ENCODE data around the gene USP12. TPM values are rescaled to one million over a fixed set of nuclear protein-coding genes. Genes with fewer than 3 reads are reported as not detected.
"Not testable (repeated sequence)": the region's sequence is repeated elsewhere in the genome, so short reads cannot be mapped to it uniquely, and the experiment has no call there.

Gene USP12
- polyA plus RNA-seq, 1 experiment, result 4.4 TPM

DNA sequence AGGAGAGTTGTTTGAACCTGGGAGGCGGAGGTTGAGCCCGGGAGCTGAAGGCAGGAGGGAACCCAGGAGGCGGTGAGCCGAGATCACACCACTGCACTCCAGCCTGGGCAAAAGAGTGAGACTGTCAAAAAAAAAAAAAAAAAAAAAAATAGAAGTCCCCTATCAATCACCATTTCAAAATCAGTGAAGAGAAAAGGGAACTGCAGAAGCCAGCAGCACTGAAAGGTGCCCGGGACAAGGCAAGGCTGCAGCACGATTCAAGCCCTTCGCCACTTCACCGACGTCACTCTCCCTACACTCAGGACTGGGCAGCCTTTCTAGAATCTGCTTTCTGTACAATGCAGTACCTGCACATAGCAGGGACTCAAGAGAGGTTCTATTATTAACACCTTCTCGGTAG lies 21.9 kb upstream of the USP12 start:
- DNase-seq (ENCODE audit: low read depth), result no peak
- POLR2A ChIA-PET, result no interaction called here
- no peaks in the 10 kb centered on the region for H3K36me3 ChIP-seq (ENCODE audit: control insufficient read depth, insufficient read depth, low read length)
- CTCF ChIA-PET, result no interaction called here
- no peak overlapping the region for H3K4me3 ChIP-seq (ENCODE audit: low read depth, low read length)
- no peaks in the 10 kb centered on the region for H3K27me3 ChIP-seq (ENCODE audit: control insufficient read depth, insufficient read depth, low read length)
- TF ChIP-seq, protein P1, sequence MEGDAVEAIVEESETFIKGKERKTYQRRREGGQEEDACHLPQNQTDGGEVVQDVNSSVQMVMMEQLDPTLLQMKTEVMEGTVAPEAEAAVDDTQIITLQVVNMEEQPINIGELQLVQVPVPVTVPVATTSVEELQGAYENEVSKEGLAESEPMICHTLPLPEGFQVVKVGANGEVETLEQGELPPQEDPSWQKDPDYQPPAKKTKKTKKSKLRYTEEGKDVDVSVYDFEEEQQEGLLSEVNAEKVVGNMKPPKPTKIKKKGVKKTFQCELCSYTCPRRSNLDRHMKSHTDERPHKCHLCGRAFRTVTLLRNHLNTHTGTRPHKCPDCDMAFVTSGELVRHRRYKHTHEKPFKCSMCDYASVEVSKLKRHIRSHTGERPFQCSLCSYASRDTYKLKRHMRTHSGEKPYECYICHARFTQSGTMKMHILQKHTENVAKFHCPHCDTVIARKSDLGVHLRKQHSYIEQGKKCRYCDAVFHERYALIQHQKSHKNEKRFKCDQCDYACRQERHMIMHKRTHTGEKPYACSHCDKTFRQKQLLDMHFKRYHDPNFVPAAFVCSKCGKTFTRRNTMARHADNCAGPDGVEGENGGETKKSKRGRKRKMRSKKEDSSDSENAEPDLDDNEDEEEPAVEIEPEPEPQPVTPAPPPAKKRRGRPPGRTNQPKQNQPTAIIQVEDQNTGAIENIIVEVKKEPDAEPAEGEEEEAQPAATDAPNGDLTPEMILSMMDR (IDR thresholded peaks at IDR 0.05; ENCODE audit: insufficient read depth, low read depth, low read length), result no peak

DNA sequence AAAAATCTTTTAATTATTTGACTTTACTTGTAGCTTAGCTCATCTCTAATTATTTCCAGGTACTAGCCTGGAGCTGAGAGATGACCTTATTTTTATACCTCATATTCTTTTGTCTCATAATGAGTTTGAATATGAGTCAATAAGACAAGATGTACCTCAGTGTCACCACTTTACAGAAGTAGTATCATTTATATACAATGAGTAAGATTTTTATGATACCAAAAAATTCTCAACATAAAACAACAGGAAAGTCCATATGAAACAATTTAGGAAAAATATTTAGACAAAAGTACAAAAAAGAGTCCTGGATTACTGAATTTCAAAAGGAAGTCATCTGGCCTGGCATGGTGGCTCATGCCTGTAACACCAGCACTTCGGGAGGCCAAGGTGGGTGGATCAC lies 21.4 kb upstream of the USP12 start:
- DNase-seq (ENCODE audit: low read depth), result no peak
- TF ChIP-seq, protein P1 (IDR thresholded peaks at IDR 0.05; ENCODE audit: insufficient read depth, low read depth, low read length), result no peak
- CTCF ChIA-PET, result no interaction called here
- POLR2A ChIA-PET, result no interaction called here
- Histone ChIP-seq H3K4me3 (ENCODE audit: low read depth, low read length) (no peak overlapping the region), H3K27me3 (ENCODE audit: control insufficient read depth, insufficient read depth, low read length) (no peaks in the 10 kb centered on the region), H3K36me3 (ENCODE audit: control insufficient read depth, insufficient read depth, low read length) (no peaks in the 10 kb centered on the region)

DNA sequence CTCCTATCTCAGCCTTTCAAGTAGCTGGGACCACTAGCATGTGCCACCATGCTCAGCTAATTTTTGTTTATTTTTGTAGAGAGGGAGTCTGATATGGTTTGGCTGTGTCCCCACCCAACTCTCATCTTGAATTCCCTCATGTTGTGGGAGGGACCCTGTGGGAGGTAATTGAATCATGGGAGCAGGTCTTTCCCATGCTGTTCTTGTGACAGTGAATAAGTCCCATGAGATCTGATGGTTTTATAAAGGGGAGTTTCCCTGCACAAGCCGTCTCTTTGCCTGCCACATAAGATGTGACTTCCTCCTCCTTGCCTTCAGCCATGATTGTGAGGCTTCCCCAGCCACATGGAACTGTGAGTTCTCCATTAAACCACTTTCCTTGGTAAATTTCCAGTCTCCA lies 20.8 kb upstream of the USP12 start:
- H3K27me3 ChIP-seq (ENCODE audit: control insufficient read depth, insufficient read depth, low read length); POLR2A ChIA-PET; DNase-seq (ENCODE audit: low read depth); CTCF ChIA-PET; H3K4me3 ChIP-seq (ENCODE audit: low read depth, low read length); H3K36me3 ChIP-seq (ENCODE audit: control insufficient read depth, insufficient read depth, low read length): not testable (repeated sequence)

DNA sequence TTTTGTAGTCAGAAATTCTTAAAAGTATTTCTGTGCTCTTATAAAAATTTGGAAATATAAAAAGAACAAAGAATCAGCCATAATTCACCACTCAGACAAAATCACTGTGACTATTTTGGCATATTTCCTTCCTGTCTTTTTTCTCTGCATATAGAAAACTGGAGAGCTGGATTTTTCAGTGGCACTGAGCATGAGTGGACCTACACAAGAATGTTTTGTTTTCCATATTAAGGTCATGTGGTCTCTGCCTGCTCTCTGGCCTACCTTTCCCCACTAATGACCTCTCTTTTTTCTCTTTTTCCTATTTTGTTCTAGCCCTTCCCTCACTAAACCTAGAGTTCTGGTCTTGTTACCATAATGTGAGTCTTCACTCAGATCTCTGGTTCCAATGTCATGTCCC lies 17.6 kb upstream of the USP12 start:
- POLR2A ChIA-PET, result no interaction called here
- TF ChIP-seq, protein P1 (IDR thresholded peaks at IDR 0.05; ENCODE audit: insufficient read depth, low read depth, low read length), result no peak
- CTCF ChIA-PET, result no interaction called here
- no peak for DNase-seq (ENCODE audit: low read depth)
- H3K4me3 ChIP-seq (ENCODE audit: low read depth, low read length), result no peak overlapping the region
- no peaks in the 10 kb centered on the region for H3K27me3 ChIP-seq (ENCODE audit: control insufficient read depth, insufficient read depth, low read length)
- no peaks in the 10 kb centered on the region for H3K36me3 ChIP-seq (ENCODE audit: control insufficient read depth, insufficient read depth, low read length)

DNA sequence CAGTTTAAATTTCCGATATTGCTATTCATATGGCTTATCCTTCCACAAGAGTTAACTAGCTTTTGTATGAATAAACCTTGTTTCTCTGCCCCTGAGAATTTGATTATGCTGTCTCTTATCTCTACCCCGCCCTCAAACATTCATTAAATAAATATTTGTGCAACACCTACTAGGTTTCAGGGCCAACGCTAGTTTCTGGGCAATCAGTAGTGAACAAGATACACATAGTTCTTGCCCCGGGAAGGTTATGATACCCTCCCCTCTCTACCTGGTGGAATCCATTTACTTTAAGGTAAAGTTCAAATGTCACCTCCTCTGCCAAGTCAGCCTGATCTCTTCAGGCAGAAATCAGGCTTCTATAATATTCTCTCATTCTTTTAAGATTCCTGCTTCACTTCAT lies 16.6 kb upstream of the USP12 start:
- TF ChIP-seq, protein P1 (IDR thresholded peaks at IDR 0.05; ENCODE audit: insufficient read depth, low read depth, low read length), result no peak
- Histone ChIP-seq H3K4me3 (ENCODE audit: low read depth, low read length) (no peak overlapping the region), H3K36me3 (ENCODE audit: control insufficient read depth, insufficient read depth, low read length) (no peaks in the 10 kb centered on the region), H3K27me3 (ENCODE audit: control insufficient read depth, insufficient read depth, low read length) (no peaks in the 10 kb centered on the region)
- no peak for DNase-seq (ENCODE audit: low read depth)
- POLR2A ChIA-PET, result no interaction called here
- CTCF ChIA-PET, result no interaction called here

DNA sequence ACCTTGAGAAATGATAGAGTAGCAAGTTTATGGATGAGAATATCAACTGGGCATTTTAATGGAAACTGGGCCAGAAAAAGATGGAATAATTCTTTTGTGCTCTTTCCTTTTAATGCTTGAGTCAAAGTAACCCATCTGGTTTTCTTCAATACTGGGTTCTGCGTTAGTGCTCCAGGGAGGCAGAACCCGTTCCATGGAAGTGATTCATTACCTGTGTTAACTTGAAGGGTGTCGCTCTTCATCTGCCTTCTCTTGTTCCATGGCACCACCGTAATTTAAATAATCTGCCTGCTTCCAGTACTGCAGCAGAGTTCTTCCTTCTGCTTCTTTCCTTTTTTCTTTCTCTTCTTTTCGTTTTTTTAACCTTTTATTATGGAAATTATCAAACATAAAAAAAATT lies 14.7 kb upstream of the USP12 start:
- ChIA-PET CTCF (no interaction called here), POLR2A (no interaction called here)
- DNase-seq (ENCODE audit: low read depth), result no peak
- Histone ChIP-seq H3K36me3 (ENCODE audit: control insufficient read depth, insufficient read depth, low read length) (no peaks in the 10 kb centered on the region), H3K27me3 (ENCODE audit: control insufficient read depth, insufficient read depth, low read length) (no peaks in the 10 kb centered on the region), H3K4me3 (ENCODE audit: low read depth, low read length) (no peak overlapping the region)
- TF ChIP-seq, protein P1 (IDR thresholded peaks at IDR 0.05; ENCODE audit: insufficient read depth, low read depth, low read length), result no peak
